Astrocyte (in vitro differentiated cells and primary cell): ENCODE measurements around the gene UQCC5.

Experiments used
- CTCF ChIP-seq: IDR thresholded peaks from 2 replicates; pipeline ENCODE4 v1.5.1; 2011; ENCODE audit warnings: low read depth, mild to moderate bottlenecking, inconsistent platforms, low read length, moderate library complexity; ENCODE audit not compliant: insufficient read depth
- EZH2 ChIP-seq: IDR thresholded peaks from 2 replicates; pipeline ENCODE4 v1.6.1; 2012; ENCODE audit warnings: mild to moderate bottlenecking, low read length, inconsistent platforms; ENCODE audit not compliant: insufficient read depth

GRCh38 chr3:52558436-52558835, 22.0 kb downstream of the UQCC5 start:
- no peak for TF ChIP-seq CTCF
- TF ChIP-seq EZH2: no peak
